HG02759 (cell line): ENCODE data around the gene PTPRK.

Source experiments
- ATAC-seq: cut with Tn5 transposase; IDR thresholded peaks from one replicate; pipeline ENCODE4 v1.9.1; 2021; ENCODE audit warnings: mild to moderate bottlenecking, moderate library complexity; ENCODE audit not compliant: unreplicated experiment

The PTPRK gene

GRCh38 chr6:128520436-128521281 lies at the start of gene PTPRK:
Gene PTPRK, minus strand, starts transcription at chr6:128520599. Its CDS starts 241 bp downstream, at chr6:128520358.
- ATAC-seq, result peak; percentile 93

GRCh38 chr6:128567029-128567428 lies 46.6 kb upstream of the PTPRK start:
- no peak for ATAC-seq

- no peak for ATAC-seq
Measured at GRCh38 chr6:128560966-128561365, 40.6 kb upstream of the PTPRK start.

- no peak for ATAC-seq
Measured at GRCh38 chr6:128558924-128559323, 38.5 kb upstream of the PTPRK start.

- ATAC-seq, result no peak
Measured at GRCh38 chr6:128558021-128558420, 37.6 kb upstream of the PTPRK start.

GRCh38 chr6:128557081-128557480 lies 36.7 kb upstream of the PTPRK start:
- ATAC-seq, result no peak

- ATAC-seq, result no peak
Measured at GRCh38 chr6:128554302-128554701, 33.9 kb upstream of the PTPRK start.

- no peak for ATAC-seq
Measured at GRCh38 chr6:128541261-128541660, 20.9 kb upstream of the PTPRK start.

- no peak for ATAC-seq
Measured at GRCh38 chr6:128538763-128539162, 18.4 kb upstream of the PTPRK start.

GRCh38 chr6:128532827-128533226 lies 12.4 kb upstream of the PTPRK start:
- ATAC-seq, result peak; percentile 52

- ATAC-seq, result no peak
Measured at GRCh38 chr6:128532136-128532535, 11.7 kb upstream of the PTPRK start.

- no peak for ATAC-seq
Measured at GRCh38 chr6:128531696-128532095, 11.3 kb upstream of the PTPRK start.

GRCh38 chr6:128528241-128528640 lies 7.8 kb upstream of the PTPRK start:
- ATAC-seq, result no peak

- ATAC-seq, result no peak
Measured at GRCh38 chr6:128527375-128527774, 7.0 kb upstream of the PTPRK start.

- ATAC-seq, result no peak
Measured at GRCh38 chr6:128526152-128526914, 5.9 kb upstream of the PTPRK start.

GRCh38 chr6:128525406-128525805 lies 5.0 kb upstream of the PTPRK start:
- no peak for ATAC-seq

GRCh38 chr6:128521282-128521632 lies 858 bp upstream of the PTPRK start:
- no peak for ATAC-seq

- ATAC-seq, result peak; percentile 24
Measured at GRCh38 chr6:128519931-128520435, 416 bp downstream of the PTPRK start.

GRCh38 chr6:128519132-128519930 lies 1.1 kb downstream of the PTPRK start:
- ATAC-seq, result peak; percentile 20

GRCh38 chr6:128518434-128519131 lies 1.8 kb downstream of the PTPRK start:
- ATAC-seq, result no peak
